Measurements from ENCODE around the gene KBTBD12.
"Not testable (repeated sequence)": the region's sequence is repeated elsewhere in the genome, so short reads cannot be mapped to it uniquely, and the experiment has no call there.

The KBTBD12 gene, protein sequence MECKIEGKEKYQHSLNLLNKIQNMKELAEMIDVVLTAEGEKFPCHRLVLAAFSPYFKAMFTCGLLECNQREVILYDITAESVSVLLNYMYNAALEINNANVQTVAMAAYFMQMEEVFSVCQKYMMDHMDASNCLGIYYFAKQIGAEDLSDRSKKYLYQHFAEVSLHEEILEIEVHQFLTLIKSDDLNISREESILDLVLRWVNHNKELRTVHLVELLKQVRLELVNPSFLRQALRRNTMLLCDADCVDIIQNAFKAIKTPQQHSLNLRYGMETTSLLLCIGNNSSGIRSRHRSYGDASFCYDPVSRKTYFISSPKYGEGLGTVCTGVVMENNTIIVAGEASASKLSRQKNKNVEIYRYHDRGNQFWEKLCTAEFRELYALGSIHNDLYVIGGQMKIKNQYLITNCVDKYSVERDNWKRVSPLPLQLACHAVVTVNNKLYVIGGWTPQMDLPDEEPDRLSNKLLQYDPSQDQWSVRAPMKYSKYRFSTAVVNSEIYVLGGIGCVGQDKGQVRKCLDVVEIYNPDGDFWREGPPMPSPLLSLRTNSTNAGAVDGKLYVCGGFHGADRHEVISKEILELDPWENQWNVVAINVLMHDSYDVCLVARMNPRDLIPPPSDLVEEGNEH

DNA sequence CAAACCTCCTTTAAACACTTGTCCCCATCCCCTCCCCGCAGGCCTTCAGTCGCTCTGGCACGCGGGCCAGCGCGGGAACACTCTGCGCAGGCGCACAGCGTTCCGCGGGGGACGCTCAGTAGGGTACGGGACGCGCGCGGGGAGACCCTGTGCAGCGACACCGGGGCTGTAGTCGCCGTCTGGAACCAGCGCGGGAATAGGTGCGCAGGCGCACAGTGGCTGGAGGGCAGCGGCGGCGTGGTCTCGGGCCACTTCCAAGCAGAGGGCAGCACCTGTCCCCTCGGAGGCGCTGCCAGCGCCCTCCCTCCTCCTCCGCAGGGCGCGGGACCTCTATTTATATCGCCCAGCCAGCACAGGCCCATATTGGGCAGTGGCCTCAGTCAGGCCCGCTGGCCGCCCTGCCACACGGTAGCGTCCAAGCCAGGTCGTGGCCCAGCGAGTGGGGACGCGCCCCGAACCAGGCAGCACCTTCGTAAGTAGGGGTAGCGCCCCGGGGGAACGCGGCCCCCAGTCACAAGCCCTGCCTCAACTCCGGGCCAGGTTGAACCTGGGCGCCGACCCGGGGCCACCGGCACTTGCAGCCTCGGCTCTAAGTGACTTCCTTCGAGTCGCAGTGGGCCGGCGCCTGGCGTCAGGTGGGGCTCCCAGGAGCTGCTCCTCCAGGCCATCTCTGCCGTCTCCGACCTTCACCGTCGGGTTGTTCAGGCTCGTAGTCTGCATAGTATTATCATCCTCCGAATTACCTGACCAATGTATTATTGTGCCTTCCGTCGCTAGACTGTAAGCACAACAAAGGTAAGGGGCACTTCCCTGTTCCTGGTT, at the start of gene KBTBD12:
Gene KBTBD12, plus strand, starts transcription at position 118 of the 822 bp plus-strand sequence. CDS start 7,830 bp downstream, outside the sequence.
- no peak for DNase-seq (ENCODE audit: low read depth in 2 of 2)

DNA sequence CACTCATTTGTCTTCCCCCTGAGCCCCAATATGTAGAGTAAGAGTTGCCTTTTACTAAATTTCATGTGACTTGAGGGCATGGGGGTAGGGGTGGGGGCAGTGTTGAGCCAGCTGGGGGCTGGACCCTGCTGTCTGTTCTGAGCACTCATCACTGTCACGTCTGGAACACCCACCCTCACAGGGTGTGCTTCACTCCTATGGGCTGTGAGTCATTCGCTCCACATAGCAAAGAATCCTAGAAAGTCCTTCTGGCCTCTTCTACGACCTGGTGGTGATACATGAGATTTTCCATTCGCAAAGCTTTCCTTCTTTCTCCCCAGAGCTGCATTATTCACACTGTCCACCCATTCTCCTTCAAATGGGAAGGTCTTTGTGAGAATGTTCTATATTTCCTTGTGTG, 49.1 kb upstream of the KBTBD12 start:
- DNase-seq (ENCODE audit: low read depth in 2 of 2) = no peak

DNA sequence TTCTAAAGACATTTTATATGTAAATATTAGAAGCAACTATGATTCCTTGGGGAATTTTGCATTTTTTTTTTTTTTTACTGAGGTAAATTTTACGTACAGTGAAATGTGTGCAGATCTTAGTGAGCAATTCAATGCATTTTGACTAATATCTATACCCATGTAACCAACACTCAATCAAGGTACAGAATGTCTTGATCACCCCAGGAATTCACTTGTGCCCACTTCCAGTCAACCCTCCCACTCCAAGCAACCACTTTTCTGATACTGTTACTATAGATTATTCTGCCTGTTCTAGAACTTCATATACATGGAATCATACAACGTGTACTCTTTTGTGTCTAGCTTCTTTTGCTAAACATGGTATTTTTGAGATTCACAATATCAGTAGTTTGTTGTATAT, 47.6 kb upstream of the KBTBD12 start:
- no peak for DNase-seq (ENCODE audit: low read depth in 2 of 2)

DNA sequence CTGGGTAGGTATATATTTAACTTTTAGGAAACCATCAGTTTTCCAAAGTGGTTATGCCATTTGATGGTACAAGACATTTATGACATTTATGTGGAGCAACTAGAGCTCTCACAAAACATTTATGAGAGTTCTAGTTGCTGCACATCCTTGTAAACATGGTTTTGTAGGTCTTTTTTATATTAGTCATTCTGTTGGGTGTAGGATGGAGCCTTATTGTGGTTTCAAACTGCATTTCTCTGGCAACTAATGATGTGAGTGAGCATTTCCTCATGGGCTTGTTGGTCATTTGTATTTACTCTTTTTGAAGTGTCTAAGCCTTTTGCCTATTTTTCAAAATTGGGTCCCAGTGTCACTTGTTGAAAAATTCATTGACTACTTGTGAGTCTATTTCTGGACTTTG, 47.0 kb upstream of the KBTBD12 start:
- no peak for DNase-seq (ENCODE audit: low read depth in 2 of 2)

DNA sequence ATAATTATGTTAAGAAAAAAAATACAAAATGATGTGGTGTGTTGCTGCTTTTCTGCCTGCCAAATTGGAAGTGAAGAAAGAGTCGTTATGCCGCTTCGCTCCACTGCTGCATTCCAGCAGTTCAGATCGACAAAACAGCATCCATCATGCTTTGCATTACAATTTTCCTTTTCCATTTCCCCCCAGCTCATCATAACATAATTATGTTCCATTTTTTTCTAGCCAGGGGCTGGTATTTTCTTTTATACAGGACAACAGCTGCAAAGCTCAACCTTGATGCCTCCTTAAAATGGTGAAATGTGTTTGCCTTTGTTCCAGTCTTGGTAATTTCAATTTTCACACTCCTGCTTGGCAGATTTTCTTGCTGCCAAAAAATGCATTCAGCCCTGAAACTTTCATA, 44.9 kb upstream of the KBTBD12 start:
- DNase-seq (ENCODE audit: low read depth in 2 of 2) = no peak

DNA sequence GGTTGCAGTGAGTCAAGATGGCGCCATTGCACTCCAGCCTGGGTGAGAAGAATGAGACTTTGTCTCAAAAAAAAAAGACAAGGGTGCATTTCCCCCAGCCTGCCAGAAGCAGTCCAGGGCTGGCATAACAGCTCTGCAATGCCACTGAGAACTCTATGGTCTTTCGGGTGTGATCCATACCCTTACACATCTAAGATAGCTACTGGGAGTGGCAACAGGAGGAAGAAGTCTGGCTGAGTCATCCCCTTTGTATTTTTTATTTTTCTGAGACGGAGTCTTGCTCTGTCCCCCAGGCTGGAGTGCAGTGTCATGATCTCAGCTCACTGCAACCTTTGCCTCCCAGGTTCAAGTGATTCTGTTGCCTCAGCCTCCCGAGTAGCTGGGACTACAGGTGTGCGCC, 40.9 kb upstream of the KBTBD12 start:
- DNase-seq (ENCODE audit: low read depth in 2 of 2) = not testable (repeated sequence)

DNA sequence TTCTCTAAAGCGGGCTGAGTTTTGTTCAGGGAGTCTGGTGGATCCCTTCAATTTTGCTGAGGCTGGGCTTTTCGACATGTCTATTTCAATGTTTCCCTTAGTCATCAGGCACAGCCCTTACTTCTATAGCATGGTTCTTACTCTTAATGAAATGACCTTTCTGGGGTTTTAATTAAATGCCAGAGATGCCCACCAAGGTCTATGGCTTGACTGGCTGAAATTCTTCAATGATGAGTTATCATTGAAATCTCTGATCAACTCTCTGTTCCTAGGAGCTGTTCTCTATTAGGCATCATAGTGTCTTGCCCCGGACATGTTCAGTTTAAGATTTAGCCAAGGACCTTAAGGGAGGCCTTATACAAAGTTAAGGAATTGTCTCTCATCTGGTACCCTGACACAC, 33.4 kb upstream of the KBTBD12 start:
- no peak for DNase-seq (ENCODE audit: low read depth in 2 of 2)

DNA sequence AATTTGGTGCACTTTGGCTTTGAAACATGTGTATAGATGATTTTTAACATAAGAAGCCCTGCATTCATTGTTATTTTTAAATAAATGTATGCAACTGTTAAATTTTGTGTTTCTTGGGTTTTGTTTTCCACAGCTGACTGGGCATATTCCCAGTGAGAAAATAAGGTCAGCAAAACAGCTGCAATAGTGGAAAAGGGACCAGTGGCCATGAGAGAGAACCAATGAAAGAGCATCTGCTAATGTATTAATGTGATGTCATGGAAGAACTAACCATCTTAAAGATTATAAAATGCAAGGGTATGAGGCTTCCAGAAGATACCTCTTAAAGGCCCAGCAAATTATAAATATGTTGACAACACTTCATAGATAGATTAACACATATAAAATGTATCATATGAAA, 31.0 kb upstream of the KBTBD12 start:
- no peak for DNase-seq (ENCODE audit: low read depth in 2 of 2)

DNA sequence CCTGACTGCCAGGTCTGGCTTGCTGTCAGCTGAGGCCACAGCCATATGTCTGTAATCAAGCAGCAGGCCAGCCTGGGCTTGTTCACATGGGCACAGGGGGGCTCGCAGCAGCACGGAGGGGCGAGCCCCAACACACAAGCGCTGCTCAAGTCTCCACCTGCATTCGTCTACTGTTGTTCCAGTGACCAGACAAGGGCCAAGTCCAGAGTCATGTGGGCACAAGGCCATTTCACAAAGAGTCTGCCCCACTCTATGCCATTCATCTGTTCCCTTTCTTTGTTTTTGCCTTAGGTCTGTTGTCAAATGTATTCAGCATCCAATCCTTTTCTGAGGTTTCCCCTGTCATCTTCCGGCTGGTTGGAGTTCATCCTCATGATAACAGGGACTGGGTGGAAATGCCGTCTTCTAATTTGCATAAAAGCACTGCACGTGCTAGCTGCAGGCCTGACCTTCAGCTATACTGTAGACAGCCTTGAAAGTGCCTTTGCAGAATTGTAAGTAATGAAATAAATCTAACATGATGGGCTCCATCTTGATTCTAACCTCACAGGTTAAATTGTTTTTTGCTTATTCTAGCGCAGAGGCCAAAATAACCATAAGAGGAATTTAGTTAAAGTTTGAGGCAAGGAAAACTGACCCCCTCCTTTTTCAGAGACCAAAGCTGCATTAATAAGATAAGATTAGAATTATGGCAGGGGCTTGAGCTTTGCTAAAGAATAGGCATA, 28.6 kb upstream of the KBTBD12 start:
- no peak for DNase-seq (ENCODE audit: low read depth in 2 of 2)

DNA sequence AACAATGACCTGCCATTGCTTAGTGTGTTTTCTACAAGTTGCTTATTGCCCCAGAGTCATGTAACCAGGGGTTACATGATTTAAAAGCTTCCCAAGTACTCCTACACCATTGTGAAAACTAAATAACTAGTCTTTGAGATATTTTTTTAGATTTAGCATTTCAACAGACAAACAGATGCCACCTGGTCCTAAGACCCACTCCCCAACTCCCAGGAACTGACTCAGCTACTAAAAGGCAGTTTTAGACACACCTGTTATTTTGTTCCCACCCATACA, 28.1 kb upstream of the KBTBD12 start:
- no peak for DNase-seq (ENCODE audit: low read depth in 2 of 2)

DNA sequence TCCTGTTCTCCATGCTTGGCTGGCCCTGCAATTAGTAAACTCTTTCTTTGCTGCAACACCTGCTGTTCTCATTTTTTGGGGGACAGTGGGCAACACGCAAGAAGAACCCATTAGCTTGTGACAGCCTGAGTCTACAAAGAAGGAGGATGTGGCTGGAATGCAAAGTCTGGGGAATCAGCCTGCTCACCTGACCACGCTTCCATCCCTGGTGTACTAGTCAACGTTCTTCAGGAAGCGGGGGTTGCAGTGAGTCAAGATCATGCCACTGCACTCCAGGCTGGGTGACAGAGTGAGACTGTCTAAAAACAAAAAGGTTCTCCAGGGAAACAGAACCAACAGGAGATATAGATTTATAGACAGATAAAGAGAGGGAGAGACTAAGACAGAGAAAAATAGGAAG, 27.7 kb upstream of the KBTBD12 start:
- no peak for DNase-seq (ENCODE audit: low read depth in 2 of 2)

DNA sequence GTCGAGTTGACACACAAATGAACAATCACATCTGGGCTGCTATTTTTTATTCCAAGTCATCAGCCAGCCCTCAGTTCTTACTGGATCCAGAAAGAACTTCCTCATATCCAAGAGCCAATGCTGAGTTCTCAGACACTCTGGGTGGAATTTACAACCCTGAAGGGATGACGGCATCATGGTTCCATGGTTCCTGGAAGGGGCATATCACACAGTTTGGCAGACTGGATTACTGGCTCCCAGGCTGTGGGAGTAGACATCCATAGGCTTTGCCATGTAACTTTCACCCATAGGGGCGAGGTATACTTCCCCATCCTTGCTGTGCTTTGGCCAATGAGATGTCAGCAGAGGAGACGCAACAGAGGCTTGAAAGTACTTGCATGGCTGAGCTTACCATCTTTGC, 26.9 kb upstream of the KBTBD12 start:
- DNase-seq (ENCODE audit: low read depth in 2 of 2) = no peak

DNA sequence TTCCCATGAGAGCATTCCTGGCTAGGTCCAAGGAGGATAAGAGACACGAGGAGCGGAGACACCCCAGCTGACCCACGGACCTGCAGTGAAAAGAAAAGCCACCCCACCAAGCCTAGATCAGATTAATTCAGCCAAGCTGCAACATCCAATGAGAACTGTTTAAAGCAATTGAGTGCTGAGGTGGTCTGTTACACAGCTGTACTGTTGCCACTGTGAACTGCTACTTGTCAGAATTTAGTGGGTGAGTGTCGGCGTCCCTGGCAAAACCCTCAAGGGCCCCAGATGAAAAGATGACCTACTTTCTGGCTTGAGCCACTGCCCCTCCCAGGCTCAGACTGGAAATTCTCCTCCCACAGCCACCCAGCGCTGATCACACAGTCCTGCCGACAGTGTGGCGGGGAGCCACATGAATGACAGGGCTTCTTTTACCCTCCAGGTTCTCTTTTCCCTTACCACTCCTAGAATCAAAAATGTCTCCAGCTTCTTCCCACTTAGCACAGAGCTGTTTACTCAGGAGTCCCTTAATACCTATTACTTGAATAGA, 26.4 kb upstream of the KBTBD12 start:
- no peak for DNase-seq (ENCODE audit: low read depth in 2 of 2)

DNA sequence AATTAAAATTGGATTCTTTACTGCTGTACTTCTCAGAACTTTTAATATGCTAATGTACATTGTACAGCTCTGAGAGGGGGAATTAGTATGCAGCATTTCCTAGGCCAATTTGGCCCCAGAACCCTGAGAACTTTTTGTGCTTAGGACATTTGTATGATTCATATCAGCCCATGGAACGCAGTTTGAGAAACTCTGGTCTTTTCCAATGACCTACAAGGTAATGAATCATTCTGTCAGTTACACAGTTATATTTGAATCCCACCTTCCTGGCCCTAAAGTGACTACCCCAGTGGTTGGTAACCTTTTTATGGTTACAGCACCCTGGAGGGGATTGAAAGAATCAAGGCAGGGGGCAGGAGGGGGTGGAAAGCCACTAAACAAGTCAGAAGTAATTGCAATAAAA, 25.6 kb upstream of the KBTBD12 start:
- no peak for DNase-seq (ENCODE audit: low read depth in 2 of 2)

DNA sequence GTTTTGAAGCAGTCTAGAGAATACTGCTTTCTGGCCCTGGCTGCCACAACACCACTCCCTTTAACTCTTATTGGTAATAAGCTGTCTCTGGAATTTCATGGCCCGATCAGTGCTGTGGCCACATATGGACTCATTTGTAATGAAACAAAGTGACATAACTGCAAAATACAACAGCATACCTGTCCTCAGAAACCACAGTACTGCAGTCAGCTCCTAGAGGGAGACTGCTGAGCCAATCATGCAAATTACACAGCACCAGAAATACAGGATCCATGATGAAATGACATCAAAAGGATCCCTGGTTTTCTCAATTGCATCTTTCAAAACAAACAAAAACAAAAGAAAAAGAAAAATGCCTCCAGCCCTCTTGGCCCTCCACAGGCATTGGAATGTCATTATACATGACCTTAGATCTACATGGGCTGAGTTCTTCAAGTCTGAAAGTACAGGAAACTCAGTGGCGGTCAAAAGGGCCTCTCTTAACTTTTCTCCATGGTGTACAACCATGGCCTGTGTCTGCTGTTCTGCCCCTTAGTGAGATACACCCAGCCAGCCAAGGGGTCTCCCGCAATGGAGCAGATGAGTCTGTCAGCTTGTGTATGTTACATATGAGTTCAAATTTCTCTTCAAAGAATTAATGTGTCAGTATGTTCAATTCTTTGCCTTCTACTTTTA, 24.9 kb upstream of the KBTBD12 start:
- no peak for DNase-seq (ENCODE audit: low read depth in 2 of 2)

DNA sequence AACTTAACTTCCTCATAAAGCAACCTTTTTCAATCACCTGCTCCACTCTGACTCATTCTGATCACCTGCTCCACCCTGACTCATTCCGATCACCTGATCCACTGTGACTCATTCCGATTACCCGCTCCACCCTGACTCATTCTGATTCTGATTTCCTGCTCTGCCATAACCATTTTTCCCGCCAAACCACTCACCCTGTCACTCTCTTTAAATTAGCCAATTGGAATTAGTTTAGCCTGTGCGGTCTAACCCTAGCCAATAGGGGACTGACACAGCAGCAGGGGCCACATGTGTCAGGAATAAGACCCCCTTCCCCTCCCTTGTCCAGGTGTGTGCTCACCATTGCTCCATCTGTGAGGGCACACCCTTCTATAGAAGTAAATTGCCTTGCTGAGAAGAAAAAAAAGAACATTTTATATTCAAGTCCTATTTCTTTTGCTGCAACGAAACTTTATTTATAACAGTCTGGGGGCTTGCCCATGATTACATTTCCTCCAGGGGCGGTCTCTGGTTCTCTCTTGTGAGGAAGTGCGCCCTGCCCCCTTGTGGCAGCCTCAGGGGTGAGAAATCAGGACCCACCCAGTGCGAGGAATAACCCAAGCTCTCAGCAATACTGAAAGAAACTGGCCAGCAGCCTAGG, 24.3 kb upstream of the KBTBD12 start:
- not testable (repeated sequence) for DNase-seq (ENCODE audit: low read depth in 2 of 2)

DNA sequence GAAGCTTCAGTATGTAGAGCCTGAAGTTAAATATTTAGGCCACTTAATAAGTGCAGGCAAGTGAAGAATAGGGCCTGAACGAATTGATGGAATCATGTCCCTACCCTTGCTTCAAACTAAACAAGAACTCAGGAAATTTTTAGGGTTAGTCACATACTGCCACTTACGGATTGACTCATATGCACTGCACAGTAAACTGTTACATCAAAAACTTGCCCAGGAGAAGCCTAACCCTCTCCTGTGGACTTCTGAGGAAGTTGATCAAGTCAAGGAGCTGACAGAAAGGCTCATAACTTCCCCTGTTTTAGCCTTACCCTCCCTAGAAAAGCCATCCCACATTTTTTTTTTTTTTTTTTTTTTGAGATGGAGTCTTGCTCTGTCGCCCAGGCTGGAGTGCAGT, 20.6 kb upstream of the KBTBD12 start:
- DNase-seq (ENCODE audit: low read depth in 2 of 2) = no peak

DNA sequence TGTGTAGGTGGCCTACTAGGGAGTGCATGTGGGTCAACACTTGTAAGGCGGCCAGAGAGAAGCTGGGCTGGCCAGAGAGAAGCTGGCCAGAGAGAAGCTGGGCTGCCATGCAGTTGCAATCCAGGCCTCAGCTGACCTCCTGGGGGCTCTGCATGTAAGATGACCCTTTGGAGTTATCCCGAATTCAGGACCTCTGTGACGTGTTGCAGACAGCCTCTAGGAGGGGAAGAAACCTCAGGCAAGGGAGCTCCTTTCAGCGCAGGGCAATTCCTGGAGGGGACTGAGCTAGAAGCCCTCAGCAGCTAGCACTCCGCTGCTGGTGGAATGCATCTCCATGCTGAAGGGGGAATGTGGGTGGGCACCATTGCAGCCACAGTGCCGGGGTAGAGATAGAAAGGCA, 15.8 kb upstream of the KBTBD12 start:
- no peak for DNase-seq (ENCODE audit: low read depth in 2 of 2)

DNA sequence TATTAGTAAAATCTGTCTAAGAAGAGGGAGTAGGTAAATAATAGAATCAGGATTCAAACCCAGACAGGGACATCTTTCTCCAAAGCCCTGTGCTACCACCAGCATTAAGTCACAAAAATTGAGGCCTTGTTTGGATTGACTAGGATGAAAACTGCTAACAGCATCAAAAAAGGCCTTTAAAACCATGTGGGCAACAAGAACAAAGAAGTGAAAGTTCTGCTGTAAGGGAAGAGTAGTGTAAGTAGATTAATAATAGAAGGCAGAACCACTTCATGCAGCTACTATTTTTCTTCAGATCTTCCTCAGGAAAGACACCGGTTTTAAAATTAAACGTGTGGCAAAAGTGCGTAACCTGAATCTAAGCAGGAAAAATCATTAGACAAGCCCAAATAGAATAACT, 15.3 kb upstream of the KBTBD12 start:
- DNase-seq (ENCODE audit: low read depth in 2 of 2) = no peak

DNA sequence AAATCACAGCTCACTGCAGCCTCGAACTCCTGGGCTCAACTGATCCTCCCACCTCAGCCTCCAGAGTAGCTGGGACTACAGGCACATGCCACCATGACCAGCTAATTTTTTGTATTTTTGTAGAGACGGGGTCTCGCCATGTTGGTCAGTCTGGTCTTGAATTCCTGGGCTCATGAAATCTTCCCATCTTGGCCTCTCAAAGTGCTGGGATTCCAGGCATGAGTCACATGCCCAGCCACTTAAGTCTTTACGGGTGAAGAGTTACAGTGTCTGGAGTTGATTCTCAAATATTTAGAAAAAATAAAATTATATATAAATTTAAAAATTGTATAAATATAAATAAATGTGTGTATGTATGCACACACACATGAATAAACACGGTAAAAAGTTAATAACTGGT, 14.5 kb upstream of the KBTBD12 start:
- DNase-seq (ENCODE audit: low read depth in 2 of 2) = no peak

DNA sequence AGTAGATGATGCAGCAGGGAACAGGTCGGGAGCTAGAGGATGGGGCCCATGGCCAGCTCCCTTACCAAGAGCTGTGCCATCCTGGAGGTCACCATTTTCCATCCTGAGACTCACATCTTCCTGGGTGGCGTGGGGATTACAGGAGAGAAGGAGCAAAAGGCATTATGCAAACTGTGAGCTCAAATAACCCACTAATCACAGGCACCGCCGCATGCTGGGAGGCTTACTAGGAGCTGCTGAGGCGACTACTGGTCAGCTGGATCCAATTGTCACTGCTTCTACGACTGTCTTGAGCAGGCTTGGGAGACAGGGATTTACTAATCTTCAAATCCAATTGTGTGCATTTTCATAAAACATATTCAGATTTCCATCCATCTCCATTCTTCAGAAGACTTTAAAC, 12.5 kb upstream of the KBTBD12 start:
- no peak for DNase-seq (ENCODE audit: low read depth in 2 of 2)

Measured in stimulated activated CD8-positive, alpha-beta memory T cell treated with anti-CD3 and anti-CD28 coated beads, Interleukin-2, amount 100 ng/mL, for 1 hour (primary cell).